Activated CD4-positive, alpha-beta T cell treated with anti-CD3 and anti-CD28 coated beads for 4 hours (primary cell): ENCODE results near the gene R3HDM2.

Experiments used
- DNase-seq, 2 donors: peaks; one replicate each; pipeline ENCODE4 v3.0.0-alpha.2; 2020

R3HDM2 gene

GRCh38 chr12:57430931-57431566 is at the start of gene R3HDM2:
R3HDM2 (minus strand) TSS chr12:57431043; CDS start chr12:57310428, 120,615 bp downstream.
- peak; percentile 94 for DNase-seq

- DNase-seq = peak; percentile 58 to 67
Observed at GRCh38 chr12:57479376-57480115, 48.7 kb upstream of the R3HDM2 start, which contains the start of gene ARHGAP9. ARHGAP9 (minus strand) TSS chr12:57479866; CDS start chr12:57479406, 460 bp downstream.

- no peak for DNase-seq
Observed at GRCh38 chr12:57479043-57479375, 48.2 kb upstream of the R3HDM2 start.

GRCh38 chr12:57477710-57478681 is 47.2 kb upstream of the R3HDM2 start:
- DNase-seq = peak; percentile 60 to 61

DNA sequence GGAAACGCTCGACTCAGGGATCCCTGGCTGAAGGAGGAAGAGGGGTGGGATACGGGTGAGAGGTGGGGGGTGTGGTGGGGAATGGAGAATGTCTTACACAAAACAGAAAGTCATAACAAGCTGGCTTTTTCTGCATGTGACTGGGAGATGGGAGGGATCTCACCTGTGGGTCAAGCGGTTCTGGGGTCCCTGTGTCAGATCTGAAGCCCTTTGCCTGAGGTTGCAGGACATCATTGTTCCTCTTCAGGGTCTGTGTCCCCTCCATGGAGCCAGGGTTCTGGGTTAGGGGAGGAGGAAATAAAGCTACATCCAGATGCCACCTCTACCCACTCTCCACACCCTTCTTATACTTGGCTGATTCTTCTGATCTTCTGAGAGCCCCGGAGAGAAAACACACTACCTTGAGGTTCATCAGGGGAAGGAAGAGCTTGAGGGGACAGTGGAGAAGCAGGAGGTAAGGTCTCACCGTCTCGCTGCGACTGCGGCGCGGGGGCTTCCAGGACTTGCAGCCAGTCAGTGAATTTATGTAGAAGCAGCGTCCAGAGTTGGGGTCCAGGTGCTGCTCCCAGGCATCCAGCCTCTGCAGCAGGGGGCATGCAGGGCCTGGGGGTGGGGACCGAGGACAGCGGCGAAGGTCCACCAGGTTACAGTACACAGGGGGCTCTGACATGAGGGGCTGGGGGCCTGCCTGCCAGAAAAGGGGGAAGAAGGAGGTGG is 46.3 kb upstream of the R3HDM2 start:
- no peak for DNase-seq

DNA sequence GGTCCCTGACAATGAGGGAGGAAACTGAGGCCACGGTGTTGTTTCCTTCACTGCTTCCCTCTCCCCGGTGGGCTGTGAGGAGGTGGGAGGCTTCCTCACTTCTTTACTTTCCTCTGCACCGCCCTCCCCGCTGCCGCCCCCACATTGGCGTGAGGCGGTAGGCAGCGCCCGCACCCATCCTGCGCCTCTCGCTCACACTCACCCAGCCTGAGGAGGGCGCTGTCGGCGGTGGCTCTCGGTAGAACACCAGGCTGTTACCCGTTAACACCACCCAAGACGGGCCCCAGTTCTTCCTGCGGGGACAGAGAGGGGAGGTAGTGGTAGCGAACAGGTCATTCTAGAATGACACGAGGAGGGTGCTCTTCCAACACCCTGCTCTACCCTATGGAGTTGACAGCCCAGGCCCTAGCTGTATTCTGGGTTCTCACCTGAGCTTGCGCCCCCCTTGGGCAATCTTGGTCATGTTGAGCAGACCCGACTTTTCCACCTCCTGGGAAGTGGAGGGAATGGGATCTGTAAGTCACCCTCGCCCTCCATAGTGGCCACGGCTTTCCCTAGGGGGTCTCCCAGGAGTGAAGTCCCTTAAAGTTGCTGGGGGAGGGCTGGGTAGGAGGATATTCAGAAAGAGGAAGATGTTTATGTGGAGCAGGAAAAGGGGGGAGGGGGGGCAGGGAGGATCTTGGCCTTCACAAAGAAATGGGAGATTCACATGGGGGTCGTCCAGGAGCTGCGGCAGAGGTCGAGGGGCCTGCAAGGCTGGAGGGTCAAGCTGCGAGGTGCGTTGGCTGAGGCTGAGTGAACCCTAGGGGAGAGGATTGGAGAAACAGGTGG is 45.5 kb upstream of the R3HDM2 start:
- peak; percentile 64 to 69 for DNase-seq

GRCh38 chr12:57475271-57476161 is 44.7 kb upstream of the R3HDM2 start:
- DNase-seq = no peak

DNA sequence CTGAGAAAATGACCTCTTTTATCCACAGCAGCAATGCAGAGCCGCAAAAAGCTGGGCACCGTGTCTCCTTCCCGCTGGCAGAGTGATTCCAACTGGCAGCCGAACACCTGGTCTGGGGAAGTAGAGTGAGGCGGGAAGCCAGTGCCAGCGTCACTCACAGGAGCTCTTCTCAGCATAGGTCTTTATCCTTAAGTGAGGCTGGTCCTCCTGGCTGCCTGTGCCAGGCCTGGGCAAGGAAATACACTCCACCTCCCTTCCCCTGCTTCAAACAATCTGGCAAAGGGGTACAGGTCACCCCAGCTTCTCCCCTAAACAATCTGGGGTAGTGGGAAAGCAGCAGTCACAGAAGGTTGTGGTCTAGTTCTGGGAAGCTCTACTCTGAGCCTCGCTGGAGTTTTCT is 44.0 kb upstream of the R3HDM2 start:
- no peak for DNase-seq

GRCh38 chr12:57474430-57474829 is 43.6 kb upstream of the R3HDM2 start:
- no peak for DNase-seq

GRCh38 chr12:57473886-57474285 is 43.0 kb upstream of the R3HDM2 start:
- no peak for DNase-seq

GRCh38 chr12:57473392-57473791 is 42.5 kb upstream of the R3HDM2 start:
- no peak for DNase-seq

- DNase-seq = no peak
Observed at GRCh38 chr12:57472391-57472790, 41.5 kb upstream of the R3HDM2 start.

- no peak for DNase-seq
Observed at GRCh38 chr12:57471661-57472060, 40.8 kb upstream of the R3HDM2 start.

DNA sequence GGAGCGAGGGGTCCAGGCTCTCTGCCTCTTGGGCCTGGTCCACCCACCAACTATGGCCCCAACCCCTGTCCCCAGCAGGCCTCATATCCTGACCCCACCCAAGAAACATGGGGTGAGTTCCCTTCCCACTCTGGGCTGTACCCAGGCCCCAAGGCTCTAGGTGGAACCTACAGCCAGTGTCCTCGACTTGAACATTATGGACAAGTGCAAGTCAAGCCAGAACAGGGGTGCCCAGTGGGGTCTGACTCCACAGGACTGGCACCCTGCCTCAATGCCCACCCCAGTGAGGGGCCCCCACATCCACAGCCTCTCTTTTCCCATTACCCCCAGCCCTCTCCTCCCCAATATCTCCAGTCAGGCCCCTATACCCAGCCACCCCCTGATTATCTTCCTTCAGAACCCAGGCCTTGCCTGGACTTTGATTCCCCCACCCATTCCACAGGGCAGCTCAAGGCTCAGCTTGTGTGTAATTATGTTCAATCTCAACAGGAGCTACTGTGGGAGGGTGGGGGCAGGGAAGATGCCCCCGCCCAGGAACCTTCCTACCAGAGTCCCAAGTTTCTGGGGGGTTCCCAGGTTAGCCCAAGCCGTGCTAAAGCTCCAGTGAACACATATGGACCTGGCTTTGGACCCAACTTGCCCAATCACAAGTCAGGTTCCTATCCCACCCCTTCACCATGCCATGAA is 40.3 kb upstream of the R3HDM2 start:
- DNase-seq = no peak

DNA sequence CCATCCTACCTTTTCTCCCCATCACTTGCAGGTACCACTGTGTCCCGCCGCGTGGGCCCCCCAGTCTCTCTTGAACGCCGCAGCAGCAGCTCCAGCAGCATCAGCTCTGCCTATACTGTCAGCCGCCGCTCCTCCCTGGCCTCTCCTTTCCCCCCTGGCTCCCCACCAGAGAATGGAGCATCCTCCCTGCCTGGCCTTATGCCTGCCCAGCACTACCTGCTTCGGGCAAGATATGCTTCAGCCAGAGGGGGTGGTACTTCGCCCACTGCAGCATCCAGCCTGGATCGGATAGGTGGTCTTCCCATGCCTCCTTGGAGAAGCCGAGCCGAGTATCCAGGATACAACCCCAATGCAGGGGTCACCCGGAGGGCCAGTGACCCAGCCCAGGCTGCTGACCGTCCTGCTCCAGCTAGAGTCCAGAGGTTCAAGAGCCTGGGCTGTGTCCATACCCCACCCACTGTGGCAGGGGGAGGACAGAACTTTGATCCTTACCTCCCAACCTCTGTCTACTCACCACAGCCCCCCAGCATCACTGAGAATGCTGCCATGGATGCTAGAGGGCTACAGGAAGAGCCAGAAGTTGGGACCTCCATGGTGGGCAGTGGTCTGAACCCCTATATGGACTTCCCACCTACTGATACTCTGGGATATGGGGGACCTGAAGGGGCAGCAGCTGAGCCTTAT is 39.6 kb upstream of the R3HDM2 start:
- DNase-seq = no peak

DNA sequence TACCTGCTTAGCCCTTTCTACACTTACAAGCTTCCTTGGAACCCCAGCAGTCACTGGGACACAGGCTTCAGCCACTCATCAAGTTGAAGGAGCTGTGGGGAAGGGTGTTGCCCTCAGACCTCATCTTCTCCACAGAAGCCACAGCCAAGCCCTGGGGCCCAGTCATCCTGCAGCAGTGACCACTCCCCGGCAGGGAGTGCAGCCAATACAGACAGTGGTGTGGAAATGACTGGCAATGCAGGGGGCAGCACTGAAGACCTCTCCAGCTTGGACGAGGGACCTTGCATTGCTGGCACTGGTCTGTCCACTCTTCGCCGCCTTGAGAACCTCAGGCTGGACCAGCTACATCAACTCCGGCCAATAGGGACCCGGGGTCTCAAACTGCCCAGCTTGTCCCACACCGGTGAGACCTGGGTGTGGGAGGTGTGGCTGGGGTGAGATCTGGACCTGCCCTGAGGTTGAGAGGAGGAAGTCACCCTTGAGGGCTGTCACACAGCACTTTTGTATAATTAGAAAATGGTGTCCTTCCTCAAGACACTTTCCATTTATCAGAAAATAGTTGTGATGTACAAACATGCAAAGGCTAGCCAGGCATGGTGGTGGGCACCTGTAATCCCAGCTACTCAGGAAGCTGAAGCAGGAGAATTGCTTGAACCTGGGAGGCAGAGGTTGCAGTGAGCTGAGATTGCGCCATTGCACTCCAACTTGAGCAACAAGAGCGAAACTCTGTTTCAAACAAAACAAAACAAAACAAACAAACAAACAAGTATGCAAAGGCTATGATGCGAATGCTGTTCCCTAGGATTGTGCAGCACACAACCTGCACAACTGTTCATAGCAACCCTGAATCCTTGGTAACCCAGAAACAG is 38.7 kb upstream of the R3HDM2 start:
- no peak for DNase-seq

GRCh38 chr12:57467915-57468314 is 37.1 kb upstream of the R3HDM2 start:
- DNase-seq = no peak

- no peak for DNase-seq
Observed at GRCh38 chr12:57467212-57467874, 36.5 kb upstream of the R3HDM2 start.
